HG03060 (cell line): ENCODE measurements around the gene MEI1.

Source experiments
- ATAC-seq: cut with Tn5 transposase; IDR thresholded peaks from one replicate; pipeline ENCODE4 v1.9.1; 2021; ENCODE audit warnings: low read depth, moderate number of reproducible peaks; ENCODE audit not compliant: unreplicated experiment

Gene MEI1

GRCh38 chr22:41816871-41817270, 117.6 kb downstream of the MEI1 start:
- no peak for ATAC-seq

GRCh38 chr22:41818011-41818410, 118.7 kb downstream of the MEI1 start:
- ATAC-seq = no peak

GRCh38 chr22:41818596-41818995, 119.3 kb downstream of the MEI1 start:
- ATAC-seq = no peak

GRCh38 chr22:41819257-41819656, 120.0 kb downstream of the MEI1 start:
- ATAC-seq = no peak

- no peak for ATAC-seq
Observed at GRCh38 chr22:41820447-41820846, 121.1 kb downstream of the MEI1 start.

- ATAC-seq = no peak
Observed at GRCh38 chr22:41821471-41822316, 122.4 kb downstream of the MEI1 start.

GRCh38 chr22:41822317-41823057, 123.2 kb downstream of the MEI1 start:
- no peak for ATAC-seq

- ATAC-seq = no peak
Observed at GRCh38 chr22:41823797-41824196, 124.5 kb downstream of the MEI1 start.

- ATAC-seq = no peak
Observed at GRCh38 chr22:41825376-41825775, 126.1 kb downstream of the MEI1 start.

GRCh38 chr22:41826021-41826420, 126.7 kb downstream of the MEI1 start:
- no peak for ATAC-seq

GRCh38 chr22:41826430-41827383, 127.4 kb downstream of the MEI1 start:
- ATAC-seq = no peak

- no peak for ATAC-seq
Observed at GRCh38 chr22:41827671-41828070, 128.4 kb downstream of the MEI1 start.

- ATAC-seq = no peak
Observed at GRCh38 chr22:41828516-41828915, 129.2 kb downstream of the MEI1 start.

GRCh38 chr22:41830174-41830573, 130.9 kb downstream of the MEI1 start:
- ATAC-seq = no peak

- ATAC-seq = no peak
Observed at GRCh38 chr22:41831383-41831782, 132.1 kb downstream of the MEI1 start.

GRCh38 chr22:41831828-41832552, 132.7 kb downstream of the MEI1 start:
- no peak for ATAC-seq

- ATAC-seq = peak; percentile 75
Observed at GRCh38 chr22:41832553-41833368, 133.5 kb downstream of the MEI1 start, which contains the start of gene SREBF2. SREBF2 (plus strand) TSS chr22:41833105; CDS start chr22:41833271, 166 bp downstream.

- ATAC-seq = no peak
Observed at GRCh38 chr22:41833369-41834004, 134.2 kb downstream of the MEI1 start.
